HUES48 (cell line): ENCODE results near the gene DNHD1.

ENCODE experiments used
- H3K27ac ChIP-seq: one replicate; pipeline ENCODE4 v1.7.0; 2013; ENCODE audit warnings: low read depth, low read length, inconsistent platforms
- H3K27me3 ChIP-seq: 2 replicates; pipeline ENCODE4 v1.6.1; 2013; ENCODE audit warnings: mild to moderate bottlenecking, low read length; ENCODE audit not compliant: control insufficient read depth, insufficient read depth
- H3K36me3 ChIP-seq: 2 replicates; pipeline ENCODE4 v1.6.1; 2013; ENCODE audit warnings: low read length; ENCODE audit not compliant: control insufficient read depth, insufficient read depth
- H3K4me1 ChIP-seq: 2 replicates; pipeline ENCODE4 v1.6.1; 2013; ENCODE audit warnings: mild to moderate bottlenecking, low read length; ENCODE audit not compliant: control insufficient read depth, insufficient read depth
- H3K4me3 ChIP-seq: 2 replicates; pipeline ENCODE4 v1.5.1; 2013; ENCODE audit warnings: mild to moderate bottlenecking, low read depth, low read length
- H3K9ac ChIP-seq: 2 replicates; pipeline ENCODE4 v1.6.1; 2013; ENCODE audit warnings: mild to moderate bottlenecking, low read depth, low read length, moderate library complexity
- H3K9me3 ChIP-seq: 2 replicates; pipeline ENCODE4 v1.6.1; 2013; ENCODE audit warnings: low read length; ENCODE audit not compliant: control insufficient read depth, insufficient read depth

The DNHD1 gene

GRCh38 chr11:6554828-6555706 is 58.0 kb downstream of the DNHD1 start:
- H3K4me1 ChIP-seq: no peaks in the 10 kb centered on the region
- no peaks in the 10 kb centered on the region for H3K36me3 ChIP-seq
- no peaks in the 10 kb centered on the region for H3K9me3 ChIP-seq
- no peak overlapping the region for H3K27ac ChIP-seq
- H3K27me3 ChIP-seq: no peaks in the 10 kb centered on the region
- H3K4me3 ChIP-seq: no peak overlapping the region
- no peak overlapping the region for H3K9ac ChIP-seq

GRCh38 chr11:6556139-6556949 is 59.3 kb downstream of the DNHD1 start:
- H3K36me3 ChIP-seq: no peaks in the 10 kb centered on the region
- no peaks in the 10 kb centered on the region for H3K27me3 ChIP-seq
- no peaks in the 10 kb centered on the region for H3K4me1 ChIP-seq
- H3K9ac ChIP-seq: no peak overlapping the region
- no peak overlapping the region for H3K4me3 ChIP-seq
- no peak overlapping the region for H3K27ac ChIP-seq
- no peaks in the 10 kb centered on the region for H3K9me3 ChIP-seq

- no peaks in the 10 kb centered on the region for H3K36me3 ChIP-seq
- no peak overlapping the region for H3K4me3 ChIP-seq
- H3K9ac ChIP-seq: no peak overlapping the region
- H3K27me3 ChIP-seq: no peaks in the 10 kb centered on the region
- H3K9me3 ChIP-seq: no peaks in the 10 kb centered on the region
- no peak overlapping the region for H3K27ac ChIP-seq
- no peaks in the 10 kb centered on the region for H3K4me1 ChIP-seq
Measured at GRCh38 chr11:6557063-6557462, 60.0 kb downstream of the DNHD1 start.

GRCh38 chr11:6557761-6558674 is 60.9 kb downstream of the DNHD1 start:
- Histone ChIP-seq H3K9ac (no peak overlapping the region), H3K4me3 (no peak overlapping the region), H3K36me3 (no peaks in the 10 kb centered on the region), H3K27me3 (no peaks in the 10 kb centered on the region), H3K4me1 (no peaks in the 10 kb centered on the region), H3K27ac (no peak overlapping the region), H3K9me3 (no peaks in the 10 kb centered on the region)

GRCh38 chr11:6559369-6559768 is 62.3 kb downstream of the DNHD1 start:
- Histone ChIP-seq H3K9me3 (no peaks in the 10 kb centered on the region), H3K4me1 (peaks cover 4% of the 10 kb centered on the region), H3K36me3 (no peaks in the 10 kb centered on the region), H3K27me3 (no peaks in the 10 kb centered on the region), H3K4me3 (no peak overlapping the region), H3K27ac (no peak overlapping the region), H3K9ac (no peak overlapping the region)

GRCh38 chr11:6561288-6561687 is 64.2 kb downstream of the DNHD1 start:
- no peak overlapping the region for H3K4me3 ChIP-seq
- no peaks in the 10 kb centered on the region for H3K27me3 ChIP-seq
- no peak overlapping the region for H3K9ac ChIP-seq
- no peak overlapping the region for H3K27ac ChIP-seq
- H3K36me3 ChIP-seq: no peaks in the 10 kb centered on the region
- no peaks in the 10 kb centered on the region for H3K9me3 ChIP-seq
- peaks cover 16% of the 10 kb centered on the region for H3K4me1 ChIP-seq

GRCh38 chr11:6563121-6563619 is 66.1 kb downstream of the DNHD1 start:
- Histone ChIP-seq H3K27me3 (no peaks in the 10 kb centered on the region), H3K4me1 (peaks cover 16% of the 10 kb centered on the region), H3K27ac (no peak overlapping the region), H3K4me3 (no peak overlapping the region), H3K9ac (no peak overlapping the region), H3K36me3 (no peaks in the 10 kb centered on the region), H3K9me3 (no peaks in the 10 kb centered on the region)

GRCh38 chr11:6563667-6564066 is 66.6 kb downstream of the DNHD1 start:
- no peaks in the 10 kb centered on the region for H3K9me3 ChIP-seq
- no peaks in the 10 kb centered on the region for H3K27me3 ChIP-seq
- peaks cover 16% of the 10 kb centered on the region for H3K4me1 ChIP-seq
- no peak overlapping the region for H3K9ac ChIP-seq
- no peaks in the 10 kb centered on the region for H3K36me3 ChIP-seq
- H3K4me3 ChIP-seq: no peak overlapping the region
- no peak overlapping the region for H3K27ac ChIP-seq

- no peaks in the 10 kb centered on the region for H3K27me3 ChIP-seq
- H3K4me3 ChIP-seq: no peak overlapping the region
- H3K36me3 ChIP-seq: no peaks in the 10 kb centered on the region
- no peak overlapping the region for H3K27ac ChIP-seq
- no peak overlapping the region for H3K9ac ChIP-seq
- H3K9me3 ChIP-seq: no peaks in the 10 kb centered on the region
- H3K4me1 ChIP-seq: peaks cover 16% of the 10 kb centered on the region
Measured at GRCh38 chr11:6565325-6565724, 68.2 kb downstream of the DNHD1 start.

- Histone ChIP-seq H3K9ac (no peak overlapping the region), H3K4me1 (peaks cover 16% of the 10 kb centered on the region), H3K36me3 (no peaks in the 10 kb centered on the region), H3K27me3 (no peaks in the 10 kb centered on the region; the same call in 1 of the 2 replicates), H3K27ac (no peak overlapping the region), H3K9me3 (no peaks in the 10 kb centered on the region), H3K4me3 (no peak overlapping the region)
Measured at GRCh38 chr11:6565988-6566703, 69.1 kb downstream of the DNHD1 start.
